GM13977 (cell line): ENCODE data around the gene ATP4A.
A peak's percentile ranks its signal among the peaks of the same experiment; 100 is the strongest.

Source experiments
- DNase-seq: peaks from one replicate; pipeline ENCODE4 v3.0.0; 2012; ENCODE audit warnings: low spot score
- in situ Hi-C: fragments of 300-500 bp; cut with MboI; formaldehyde crosslinking; loops from one replicate; pipeline ENCODE4 v1.12.0; 2022; ENCODE audit warnings: low sequenced_read_pairs, low pct_unique_long_range_greater_than_20kb, mixed read lengths, inconsistent platforms; ENCODE audit not compliant: unreplicated experiment
- TF ChIP-seq, protein P1 (sequence below): IDR thresholded peaks from 2 replicates; pipeline ENCODE4 v1.5.1; 2012; ENCODE audit warnings: mild to moderate bottlenecking, control low read depth; ENCODE audit not compliant: insufficient read depth; ENCODE audit errors: extremely low read depth, missing control alignments

ATP4A gene

DNA sequence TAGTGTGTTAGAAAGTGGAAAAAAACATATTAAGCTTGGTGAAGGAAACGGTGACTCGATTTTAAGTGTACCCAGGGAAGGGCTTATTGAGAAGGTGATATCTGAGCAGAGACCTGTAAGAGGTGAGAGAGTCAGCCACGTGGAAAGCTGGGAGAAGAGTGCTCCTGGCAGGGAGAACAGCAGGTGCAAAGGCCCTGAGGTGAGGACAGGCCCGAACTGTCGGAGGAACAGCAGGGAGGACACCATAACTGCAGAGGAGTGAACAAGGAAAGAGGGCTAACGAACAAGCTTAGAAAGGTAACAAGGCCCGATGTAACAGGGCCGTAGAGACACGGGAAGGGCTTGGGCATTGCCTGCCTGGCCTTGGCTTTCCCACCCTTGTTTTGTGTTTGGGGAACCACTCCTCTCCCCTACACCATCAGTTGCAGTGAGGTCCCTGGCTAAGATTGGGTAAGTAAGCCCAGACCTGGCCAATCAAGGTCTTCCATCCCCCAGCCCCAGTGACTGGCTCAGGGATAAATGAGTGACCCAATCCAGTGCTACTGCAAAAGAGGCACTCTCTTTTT, 7.3 kb downstream of the ATP4A start:
- in situ Hi-C loops: no loop called here

DNA sequence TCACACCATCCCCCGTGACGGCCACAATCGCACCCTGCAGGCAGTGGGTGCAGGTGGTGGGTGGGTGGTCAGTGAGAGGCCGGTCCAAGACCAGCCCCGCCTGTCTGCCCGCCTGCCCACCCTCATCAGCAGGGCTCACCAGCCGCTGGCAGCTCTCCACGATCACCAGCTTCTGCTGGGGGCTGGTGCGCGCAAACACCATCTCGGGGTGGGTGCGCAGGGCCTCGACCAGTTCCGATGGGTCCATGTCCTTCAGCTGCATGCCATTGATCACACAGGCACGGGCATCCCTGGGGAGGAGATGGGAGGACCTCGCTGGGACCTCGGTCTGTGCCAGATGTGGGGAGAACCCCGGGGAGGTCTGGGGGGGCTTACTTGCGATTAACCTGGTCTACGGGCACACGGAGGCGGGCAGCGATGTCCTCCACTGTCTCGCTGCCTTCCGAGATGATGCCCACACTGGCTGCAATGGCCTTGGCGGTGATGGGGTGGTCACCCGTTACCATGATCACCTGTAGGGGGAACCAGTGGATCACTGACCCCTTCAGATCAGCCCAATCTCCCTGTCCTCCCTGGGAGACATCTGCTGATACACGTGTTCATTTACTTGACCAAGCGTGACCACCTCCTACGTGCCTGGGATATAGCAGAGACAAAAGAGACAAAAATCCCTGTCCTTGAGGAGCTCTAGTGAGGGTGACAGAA, 8.0 kb downstream of the ATP4A start:
- in situ Hi-C loops: no loop called here
- TF ChIP-seq, protein P1, sequence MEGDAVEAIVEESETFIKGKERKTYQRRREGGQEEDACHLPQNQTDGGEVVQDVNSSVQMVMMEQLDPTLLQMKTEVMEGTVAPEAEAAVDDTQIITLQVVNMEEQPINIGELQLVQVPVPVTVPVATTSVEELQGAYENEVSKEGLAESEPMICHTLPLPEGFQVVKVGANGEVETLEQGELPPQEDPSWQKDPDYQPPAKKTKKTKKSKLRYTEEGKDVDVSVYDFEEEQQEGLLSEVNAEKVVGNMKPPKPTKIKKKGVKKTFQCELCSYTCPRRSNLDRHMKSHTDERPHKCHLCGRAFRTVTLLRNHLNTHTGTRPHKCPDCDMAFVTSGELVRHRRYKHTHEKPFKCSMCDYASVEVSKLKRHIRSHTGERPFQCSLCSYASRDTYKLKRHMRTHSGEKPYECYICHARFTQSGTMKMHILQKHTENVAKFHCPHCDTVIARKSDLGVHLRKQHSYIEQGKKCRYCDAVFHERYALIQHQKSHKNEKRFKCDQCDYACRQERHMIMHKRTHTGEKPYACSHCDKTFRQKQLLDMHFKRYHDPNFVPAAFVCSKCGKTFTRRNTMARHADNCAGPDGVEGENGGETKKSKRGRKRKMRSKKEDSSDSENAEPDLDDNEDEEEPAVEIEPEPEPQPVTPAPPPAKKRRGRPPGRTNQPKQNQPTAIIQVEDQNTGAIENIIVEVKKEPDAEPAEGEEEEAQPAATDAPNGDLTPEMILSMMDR: peak; percentile 23
- DNase-seq: peak; percentile 60

More for the DNA sequence above, 7.3 kb downstream of the ATP4A start:
- TF ChIP-seq, protein P1: no peak
- no peak for DNase-seq

DNA sequence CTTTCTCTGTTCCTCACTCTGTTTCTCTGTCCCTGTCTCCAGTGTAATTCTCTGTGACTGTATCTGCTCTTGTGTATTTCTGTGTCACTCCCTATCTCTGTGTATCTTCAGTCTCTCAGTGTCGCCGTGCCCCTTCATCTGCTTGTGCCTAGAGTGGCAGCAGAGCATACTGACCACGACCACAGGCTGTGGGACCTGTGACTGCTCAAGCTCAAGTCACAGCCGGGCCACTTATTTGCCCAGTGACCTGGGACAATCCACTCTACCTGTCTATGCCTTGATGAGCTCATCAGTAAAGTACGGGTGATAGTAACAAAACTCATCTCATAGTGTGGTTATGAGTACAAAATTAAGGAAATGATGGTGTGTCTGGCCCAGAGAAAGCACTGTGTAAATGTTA, 9.4 kb downstream of the ATP4A start:
- in situ Hi-C loops: no loop called here
- TF ChIP-seq, protein P1: no peak
- no peak for DNase-seq

DNA sequence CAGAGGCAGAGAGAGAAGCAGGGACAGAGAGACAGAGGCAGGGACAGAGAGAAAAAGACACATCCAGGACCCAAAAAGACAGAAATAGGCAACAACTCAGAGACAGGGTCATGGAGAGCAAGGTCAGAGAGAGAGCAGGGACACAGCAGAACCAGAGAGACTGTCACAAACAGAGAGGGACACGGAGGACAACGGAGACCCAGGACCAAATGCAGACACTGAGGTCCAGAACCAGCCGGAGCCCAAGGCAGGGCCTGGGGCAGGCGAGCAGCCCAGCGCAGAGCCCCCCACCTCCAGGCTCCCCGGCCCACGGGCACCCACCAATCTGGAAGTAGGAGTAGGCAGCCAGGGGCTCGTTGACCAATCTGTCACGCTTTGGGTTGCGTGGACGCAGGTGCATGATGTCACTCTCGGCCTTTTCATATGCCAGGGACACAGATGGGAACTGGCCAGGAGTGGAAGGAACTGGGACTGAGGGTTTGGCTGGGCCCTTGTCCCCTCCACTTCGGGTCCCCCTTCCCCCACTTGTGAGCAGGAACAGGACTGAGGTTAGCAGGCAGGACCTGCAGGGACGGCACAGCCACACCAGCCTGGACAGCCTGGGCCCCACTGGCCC, 10.0 kb downstream of the ATP4A start:
- TF ChIP-seq, protein P1: no peak
- DNase-seq: no peak
- in situ Hi-C loops: no loop called here

DNA sequence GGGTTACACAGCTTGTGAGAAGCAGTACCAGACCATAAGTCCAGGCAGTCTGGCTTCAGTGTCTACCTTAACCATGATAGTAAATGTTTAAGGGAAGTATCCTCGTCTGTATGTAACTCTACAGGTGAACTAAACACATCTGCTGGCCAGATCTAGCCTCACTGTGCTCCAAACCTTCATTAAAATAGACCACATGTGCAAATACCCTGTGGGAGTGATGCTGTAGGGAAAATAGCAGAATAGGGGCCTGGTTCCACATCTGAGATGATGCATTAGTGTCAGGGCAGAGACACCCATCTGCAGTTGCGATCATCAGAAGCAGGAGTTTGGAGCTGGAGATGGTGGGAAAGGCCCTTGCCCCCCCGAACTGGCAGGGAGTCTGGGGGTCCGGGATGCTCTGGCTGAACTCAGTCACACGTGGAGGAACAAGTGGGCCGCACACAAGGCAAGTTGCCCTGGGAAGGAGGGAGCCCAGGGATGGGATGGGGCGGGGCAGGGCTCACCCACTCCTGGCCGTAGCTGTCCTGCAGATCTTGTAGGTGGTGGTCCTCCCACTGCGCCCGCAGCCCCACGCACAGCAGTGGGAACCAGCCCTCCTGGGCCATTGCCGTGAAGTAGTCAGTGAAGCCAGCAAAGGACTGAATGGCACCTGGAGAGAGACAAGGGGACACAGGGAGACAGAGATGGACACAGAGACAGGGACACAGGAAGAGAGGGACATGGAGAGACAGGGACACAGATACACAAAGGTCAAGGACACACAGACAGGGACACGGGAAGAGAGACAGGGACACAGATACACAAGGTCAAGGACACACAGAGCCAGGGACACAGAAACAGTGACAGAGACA, 10.7 kb downstream of the ATP4A start:
- in situ Hi-C loops: no loop called here
- TF ChIP-seq, protein P1: no peak
- no peak for DNase-seq

DNA sequence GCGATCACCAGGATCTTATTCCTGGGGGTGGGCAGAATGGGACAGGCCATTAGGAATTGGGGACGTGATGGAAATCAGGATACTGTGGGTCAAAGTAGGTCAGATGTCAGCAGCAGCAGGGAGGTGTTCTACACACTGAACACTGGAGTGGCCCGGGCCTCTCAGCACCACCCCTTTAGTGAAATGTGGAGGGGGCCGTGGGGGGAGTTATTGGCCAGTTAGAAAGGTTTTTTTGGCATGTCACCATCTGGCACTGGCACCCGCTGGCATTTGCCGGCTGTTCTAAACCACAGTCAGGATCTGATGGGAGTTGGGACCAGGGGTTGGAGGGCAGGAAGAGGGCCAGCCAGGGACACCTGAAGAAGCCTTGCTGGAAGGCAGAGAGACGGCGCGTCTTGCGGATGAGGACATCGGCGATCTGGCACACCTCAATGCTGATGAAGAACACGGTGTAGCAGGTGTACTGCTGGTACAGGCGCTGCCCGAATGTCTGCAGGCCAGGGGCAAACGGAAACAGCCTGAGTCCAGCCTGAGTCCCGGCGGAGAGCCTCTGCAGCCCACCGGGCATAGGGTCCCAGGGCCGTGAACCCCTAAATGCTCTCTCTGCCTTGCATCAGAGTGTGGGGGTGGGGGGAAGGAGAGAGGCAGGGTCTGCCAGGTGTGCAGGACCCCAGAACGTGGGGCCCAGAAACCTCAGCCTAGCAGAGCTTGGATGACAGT, 12.2 kb downstream of the ATP4A start:
- TF ChIP-seq, protein P1: no peak
- no peak for DNase-seq
- in situ Hi-C loops: no loop called here
